GM21423 (cell line): ENCODE measurements around the gene OR4S2.
A peak's percentile ranks its signal among the peaks of the same experiment; 100 is the strongest.

Source experiments
- ATAC-seq: cut with Tn5 transposase; IDR thresholded peaks from one replicate; pipeline ENCODE4 v1.9.1; 2021; ENCODE audit warnings: mild to moderate bottlenecking, moderate library complexity; ENCODE audit not compliant: unreplicated experiment

OR4S2 gene

GRCh38 chr11:55648027-55648426, at the start of gene OR4S2:
TSS of gene OR4S2 (plus strand) at chr11:55648327. CDS start at chr11:55650904, 2,577 bp downstream.
- ATAC-seq = no peak

GRCh38 chr11:55607545-55607944, 40.6 kb upstream of the OR4S2 start, which contains the start of gene OR4C11:
TSS of gene OR4C11 (minus strand) at chr11:55607645. CDS start at chr11:55604373, 3,272 bp downstream.
- ATAC-seq = no peak

- no peak for ATAC-seq
Observed at GRCh38 chr11:55624531-55624930, 23.6 kb upstream of the OR4S2 start.

GRCh38 chr11:55634813-55635212, 13.3 kb upstream of the OR4S2 start, which contains the start of gene OR4P4:
TSS of gene OR4P4 (plus strand) at chr11:55635113.
- ATAC-seq = no peak

GRCh38 chr11:55652560-55652959, 4.4 kb downstream of the OR4S2 start:
- ATAC-seq = no peak

GRCh38 chr11:55655096-55655495, 7.0 kb downstream of the OR4S2 start:
- no peak for ATAC-seq

GRCh38 chr11:55658031-55658573, 10.0 kb downstream of the OR4S2 start:
- ATAC-seq = peak; percentile 96

GRCh38 chr11:55658608-55659007, 10.5 kb downstream of the OR4S2 start:
- ATAC-seq = peak; percentile 35

- no peak for ATAC-seq
Observed at GRCh38 chr11:55661901-55662300, 13.8 kb downstream of the OR4S2 start, which contains the start of gene OR4C6. TSS of gene OR4C6 (plus strand) at chr11:55662201. CDS start at chr11:55665167, 2,966 bp downstream.

- ATAC-seq = no peak
Observed at GRCh38 chr11:55669376-55669775, 21.2 kb downstream of the OR4S2 start.

GRCh38 chr11:55673860-55674259, 25.7 kb downstream of the OR4S2 start:
- ATAC-seq = no peak

GRCh38 chr11:55697817-55698216, 49.7 kb downstream of the OR4S2 start:
- ATAC-seq = no peak

GRCh38 chr11:55701429-55701828, 53.3 kb downstream of the OR4S2 start:
- no peak for ATAC-seq
